ENCODE results near the gene IPMK. TPM values are rescaled to one million over a fixed set of nuclear protein-coding genes. Genes with fewer than 3 reads are reported as not detected.

IPMK gene
- total and polyA plus RNA-seq, 2 of the 8 experiments (the other 6 are each of a cell fraction or from before 2014, with no cell fraction given), result 1.3 to 7.8 TPM

GRCh38 chr10:58275261-58275660 is 7.6 kb upstream of the IPMK start (continued):
- no peak for TF ChIP-seq CHD7 (IDR thresholded peaks at IDR 0.05; ENCODE audit: insufficient replicate concordance, low read length)
- TF ChIP-seq SP2 (IDR thresholded peaks at IDR 0.05; ENCODE audit: low read length), result no peak

Measured in H1 (cell line).